ENCODE results near the gene KIFC3. TPM values are rescaled to one million over a fixed set of nuclear protein-coding genes. Genes with fewer than 3 reads are reported as not detected.

The KIFC3 gene
- total RNA-seq, 2 experiments from 2014 or later = 0.53 TPM; not detected in 1

DNA sequence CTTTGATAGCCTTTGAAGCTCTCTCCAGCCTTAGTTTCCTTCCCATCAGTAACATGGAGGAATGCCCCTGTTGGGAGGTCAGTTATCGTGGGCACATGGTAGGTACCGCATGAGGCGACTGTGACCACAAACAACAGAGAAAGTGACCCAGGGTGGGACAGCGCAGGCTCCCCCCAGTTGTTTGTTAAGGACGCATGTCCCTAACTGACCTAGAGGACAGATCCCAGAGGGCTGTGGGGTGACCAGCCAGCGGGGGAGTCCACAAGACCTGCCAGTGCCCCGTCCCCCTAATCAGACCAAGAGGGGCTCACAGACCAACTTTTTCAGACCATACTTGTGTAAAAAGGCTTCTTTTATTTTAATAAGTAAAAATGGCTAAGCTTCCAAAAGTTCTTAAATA is 44.4 kb downstream of the KIFC3 start:
- no peak for ATAC-seq
- Mint-ChIP-seq H3K27ac (no peak overlapping the region), H3K27me3 (ENCODE audit: low read depth) (no peaks in the 10 kb centered on the region), H3K4me1 (ENCODE audit: low read depth) (peaks cover 2% of the 10 kb centered on the region), H3K9me3 (ENCODE audit: insufficient read depth) (no peaks in the 10 kb centered on the region), H3K4me3 (no peak overlapping the region), H3K36me3 (ENCODE audit: low read depth) (peaks cover 3% of the 10 kb centered on the region)
- DNase-seq = no peak
- CTCF ChIA-PET = interaction anchor here (0.9 to 3.4 kb wide), 6 partner anchors 12 to 181 kb away, joined by 3 to 21 read pairs (median 4); no protein-coding TSS in a partner anchor
- POLR2A ChIA-PET = no interaction called here

DNA sequence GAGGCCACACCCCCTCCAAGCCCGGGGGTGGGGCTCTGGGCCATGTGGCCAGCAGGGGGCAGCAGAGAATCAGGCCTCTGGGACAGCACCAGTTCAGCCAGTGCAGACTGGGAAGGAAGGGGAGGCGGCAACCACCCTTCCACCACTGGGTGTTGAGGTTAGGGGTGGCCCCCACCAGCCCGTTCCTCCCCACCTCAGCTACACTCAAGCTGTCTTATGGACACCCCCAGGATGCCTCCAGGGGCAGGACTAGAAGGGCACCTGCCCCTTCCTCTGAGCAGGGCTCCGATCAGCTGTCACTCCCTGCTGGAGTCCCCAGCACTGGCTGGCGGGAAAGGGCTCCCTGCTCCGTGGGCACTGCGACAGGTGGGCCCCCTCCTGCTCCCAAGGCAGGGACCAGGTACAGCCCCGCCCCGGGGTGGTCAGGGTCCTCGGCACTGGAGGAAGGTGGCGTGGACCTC is 44.9 kb downstream of the KIFC3 start:
- H3K9me3 Mint-ChIP-seq (ENCODE audit: insufficient read depth) = no peaks in the 10 kb centered on the region
- DNase-seq (peak; percentile 91), ATAC-seq (peak; percentile 94)
- H3K36me3 Mint-ChIP-seq (ENCODE audit: low read depth) = peaks cover 3% of the 10 kb centered on the region
- peaks cover 2% of the 10 kb centered on the region for H3K4me1 Mint-ChIP-seq (ENCODE audit: low read depth)
- ChIA-PET POLR2A (no interaction called here), CTCF (interaction anchor here (0.6 to 3.4 kb wide), 13 partner anchors 12 to 247 kb away, joined by 3 to 21 read pairs (median 4); partner anchors contain the start of gene KATNB1)
- H3K27ac Mint-ChIP-seq = no peak overlapping the region
- no peak overlapping the region for H3K4me3 Mint-ChIP-seq
- no peaks in the 10 kb centered on the region for H3K27me3 Mint-ChIP-seq (ENCODE audit: low read depth)

DNA sequence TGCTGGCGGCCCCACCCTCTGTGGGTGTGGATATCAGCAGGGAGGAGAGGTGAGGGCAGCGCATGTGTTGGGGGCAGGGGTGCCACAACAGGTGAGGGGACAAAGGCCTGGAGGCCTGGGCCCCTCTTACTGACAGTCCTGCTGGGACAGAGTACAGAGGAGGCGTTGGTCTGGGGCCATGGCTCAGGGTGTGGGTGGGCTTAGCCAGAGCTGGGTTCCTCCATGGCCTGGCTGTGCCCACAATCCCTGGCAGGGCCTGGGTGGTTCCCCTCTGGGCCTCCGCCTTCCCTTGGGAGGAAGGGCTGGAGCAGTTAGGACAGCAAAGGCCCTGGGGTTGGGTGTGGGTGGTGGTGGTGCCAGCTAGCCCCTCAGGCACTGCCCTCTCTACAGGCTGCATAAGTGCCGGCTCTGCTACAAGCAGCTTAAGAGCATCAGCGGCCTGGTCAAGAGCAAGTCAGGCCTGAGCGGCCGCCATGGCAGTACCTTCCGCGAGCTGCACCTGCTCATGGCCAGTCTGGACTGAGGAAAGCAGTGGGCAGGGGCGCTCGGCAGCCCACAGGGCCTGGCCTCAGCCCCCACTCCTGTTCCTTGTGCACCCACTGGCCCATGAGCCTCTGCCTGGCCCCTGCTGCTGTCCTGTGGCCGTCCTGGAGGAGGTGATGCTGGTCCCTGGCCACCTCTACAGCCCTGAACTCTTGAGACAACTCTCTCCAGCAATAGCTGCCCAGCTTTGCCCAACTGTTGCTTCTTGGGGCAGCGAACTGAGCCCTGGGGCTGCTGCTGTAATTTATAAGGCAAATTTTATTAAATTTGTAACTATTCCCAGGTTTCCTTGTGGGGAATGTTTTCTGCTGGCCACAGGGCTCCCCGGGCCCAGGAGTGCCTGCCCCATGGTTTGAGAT is 45.6 kb downstream of the KIFC3 start:
- Mint-ChIP-seq H3K4me1 (ENCODE audit: low read depth) (peaks cover 2% of the 10 kb centered on the region), H3K27me3 (ENCODE audit: low read depth) (no peaks in the 10 kb centered on the region), H3K4me3 (no peak overlapping the region), H3K9me3 (ENCODE audit: insufficient read depth) (no peaks in the 10 kb centered on the region), H3K36me3 (ENCODE audit: low read depth) (peaks cover 3% of the 10 kb centered on the region), H3K27ac (no peak overlapping the region)
- DNase-seq (no peak), ATAC-seq (no peak)
- POLR2A ChIA-PET = interaction anchor here (1.1 kb wide), 1 partner anchor 180 kb away, joined by 3 read pairs; no protein-coding TSS in a partner anchor
- CTCF ChIA-PET = interaction anchor here (0.6 to 3.4 kb wide), 16 partner anchors 11 to 248 kb away, joined by 3 to 21 read pairs (median 3); partner anchors contain the start of gene KATNB1

DNA sequence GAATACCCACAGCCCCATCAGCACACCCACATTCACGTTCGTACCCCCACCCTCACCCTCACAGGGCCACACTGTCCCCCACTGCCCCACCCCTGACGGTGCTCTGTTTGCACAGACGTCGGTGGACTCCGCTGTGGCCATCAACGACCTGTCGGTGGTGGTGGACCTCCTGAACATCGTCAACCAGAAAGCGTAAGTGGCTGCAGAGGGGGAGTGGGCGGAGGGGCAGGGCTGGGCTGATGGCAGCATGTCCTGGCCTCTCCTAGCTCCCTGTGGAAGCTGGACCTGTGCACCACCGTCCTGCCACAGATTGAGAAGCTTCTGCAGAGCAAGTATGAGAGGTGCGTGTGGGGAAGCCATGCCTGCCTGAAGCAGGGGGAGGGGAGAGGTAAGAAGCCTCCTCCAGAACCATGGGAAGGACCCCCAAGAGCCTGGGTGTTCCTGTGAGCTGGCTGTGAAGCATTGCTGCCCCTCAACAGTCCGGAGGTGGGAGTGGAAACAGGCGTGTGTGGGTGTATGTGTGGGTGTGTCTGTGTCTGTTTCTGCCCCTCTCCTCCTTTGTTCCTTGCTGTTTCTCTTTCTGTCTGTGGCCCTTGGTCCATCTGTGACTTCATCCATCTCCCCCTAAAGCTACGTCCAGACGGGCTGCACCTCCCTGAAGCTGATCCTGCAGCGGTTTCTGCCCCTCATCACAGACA is 46.4 kb downstream of the KIFC3 start:
- no peaks in the 10 kb centered on the region for H3K9me3 Mint-ChIP-seq (ENCODE audit: insufficient read depth)

DNA sequence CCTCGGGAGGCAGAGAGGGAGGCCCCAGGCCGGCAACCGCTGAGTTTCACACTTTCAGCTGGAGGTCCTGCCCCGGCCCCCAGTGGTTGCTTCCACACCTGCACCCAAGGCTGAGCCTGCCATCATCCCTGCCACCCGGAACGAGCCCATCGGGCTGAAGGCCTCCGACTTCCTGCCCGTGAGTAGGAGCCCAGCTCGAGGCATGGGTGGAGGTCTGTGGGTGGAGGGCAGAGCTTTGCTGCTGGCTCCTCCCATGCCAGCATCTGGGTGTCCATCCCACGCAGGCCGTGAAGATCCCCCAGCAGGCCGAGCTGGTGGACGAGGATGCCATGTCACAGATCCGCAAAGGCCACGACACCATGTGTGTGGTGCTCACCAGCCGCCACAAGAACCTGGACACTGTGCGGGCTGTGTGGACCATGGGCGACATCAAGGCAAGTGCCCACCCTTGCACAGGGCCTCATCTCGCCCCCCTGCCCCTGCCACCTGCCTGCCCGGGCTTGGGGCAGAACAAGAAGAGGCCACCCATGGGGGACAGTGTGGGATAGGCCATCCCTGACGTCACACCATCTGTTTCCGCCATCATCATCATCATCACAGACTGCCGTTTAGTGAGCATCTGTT is 47.1 kb downstream of the KIFC3 start:
- ChIA-PET CTCF (interaction anchor here (3.4 kb wide), 1 partner anchor 179 kb away, joined by 21 read pairs; no protein-coding TSS in a partner anchor), POLR2A (interaction anchor here (1.1 kb wide), 1 partner anchor 179 kb away, joined by 3 read pairs; no protein-coding TSS in a partner anchor)
- Mint-ChIP-seq H3K4me3 (no peak overlapping the region), H3K27ac (no peak overlapping the region), H3K4me1 (ENCODE audit: low read depth) (peaks cover 2% of the 10 kb centered on the region), H3K27me3 (ENCODE audit: low read depth) (no peaks in the 10 kb centered on the region), H3K9me3 (ENCODE audit: insufficient read depth) (no peaks in the 10 kb centered on the region), H3K36me3 (ENCODE audit: low read depth) (peaks cover 3% of the 10 kb centered on the region)
- ATAC-seq (no peak), DNase-seq (no peak)

More for the DNA sequence above, 46.4 kb downstream of the KIFC3 start:
- ChIA-PET CTCF (interaction anchor here (0.9 to 3.4 kb wide), 9 partner anchors 12 to 179 kb away, joined by 3 to 21 read pairs (median 4); partner anchors contain the start of gene KATNB1), POLR2A (interaction anchor here (1.1 kb wide), 1 partner anchor 179 kb away, joined by 3 read pairs; no protein-coding TSS in a partner anchor)
- Mint-ChIP-seq H3K27me3 (ENCODE audit: low read depth) (no peaks in the 10 kb centered on the region), H3K4me1 (ENCODE audit: low read depth) (peaks cover 2% of the 10 kb centered on the region), H3K36me3 (ENCODE audit: low read depth) (peaks cover 3% of the 10 kb centered on the region), H3K27ac (no peak overlapping the region), H3K4me3 (no peak overlapping the region)
- no peak for DNase-seq
- ATAC-seq = no peak

DNA sequence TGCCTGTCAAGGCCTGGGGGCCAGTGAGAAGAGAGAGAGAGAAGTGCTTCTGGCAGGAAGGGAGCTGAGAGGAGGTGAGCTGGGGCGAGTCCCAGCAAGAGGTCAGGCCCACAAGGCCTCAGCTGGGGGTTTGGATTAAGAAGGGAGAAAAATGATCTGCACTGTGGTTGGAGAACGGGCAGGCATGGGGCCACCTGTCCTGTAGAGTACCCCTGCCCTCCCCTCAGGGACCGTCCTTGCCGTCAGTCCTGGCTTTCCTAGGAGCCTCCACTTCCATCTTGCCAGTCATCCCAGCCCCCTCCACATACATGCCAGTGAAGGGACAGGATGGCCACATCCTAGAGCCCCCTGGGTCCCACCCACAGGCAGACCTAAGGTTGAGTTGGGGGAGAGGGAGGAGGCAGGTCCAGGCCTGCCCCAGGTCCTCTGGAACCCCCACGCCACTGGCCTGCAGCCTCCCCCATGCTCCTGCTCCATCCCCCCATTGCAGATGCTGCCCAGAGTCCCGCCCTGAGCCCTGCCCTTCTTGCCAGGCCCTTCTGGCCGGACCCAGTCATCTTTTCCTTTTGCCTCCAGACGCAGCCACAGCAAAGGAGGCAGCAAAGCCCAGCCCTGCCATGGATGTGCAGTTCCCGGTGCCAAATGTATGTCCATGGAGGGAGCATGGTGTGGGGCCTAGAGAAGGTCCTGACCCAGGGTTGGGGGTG is 47.8 kb downstream of the KIFC3 start:
- no peak for DNase-seq
- H3K36me3 Mint-ChIP-seq (ENCODE audit: low read depth) = peaks cover 3% of the 10 kb centered on the region
- H3K9me3 Mint-ChIP-seq (ENCODE audit: insufficient read depth) = no peaks in the 10 kb centered on the region
- ChIA-PET CTCF (no interaction called here), POLR2A (no interaction called here)
- no peak for ATAC-seq
- H3K27ac Mint-ChIP-seq = peak overlapping the region; percentile 22
- no peaks in the 10 kb centered on the region for H3K27me3 Mint-ChIP-seq (ENCODE audit: low read depth)
- H3K4me3 Mint-ChIP-seq = no peak overlapping the region
- peaks cover 2% of the 10 kb centered on the region for H3K4me1 Mint-ChIP-seq (ENCODE audit: low read depth)

DNA sequence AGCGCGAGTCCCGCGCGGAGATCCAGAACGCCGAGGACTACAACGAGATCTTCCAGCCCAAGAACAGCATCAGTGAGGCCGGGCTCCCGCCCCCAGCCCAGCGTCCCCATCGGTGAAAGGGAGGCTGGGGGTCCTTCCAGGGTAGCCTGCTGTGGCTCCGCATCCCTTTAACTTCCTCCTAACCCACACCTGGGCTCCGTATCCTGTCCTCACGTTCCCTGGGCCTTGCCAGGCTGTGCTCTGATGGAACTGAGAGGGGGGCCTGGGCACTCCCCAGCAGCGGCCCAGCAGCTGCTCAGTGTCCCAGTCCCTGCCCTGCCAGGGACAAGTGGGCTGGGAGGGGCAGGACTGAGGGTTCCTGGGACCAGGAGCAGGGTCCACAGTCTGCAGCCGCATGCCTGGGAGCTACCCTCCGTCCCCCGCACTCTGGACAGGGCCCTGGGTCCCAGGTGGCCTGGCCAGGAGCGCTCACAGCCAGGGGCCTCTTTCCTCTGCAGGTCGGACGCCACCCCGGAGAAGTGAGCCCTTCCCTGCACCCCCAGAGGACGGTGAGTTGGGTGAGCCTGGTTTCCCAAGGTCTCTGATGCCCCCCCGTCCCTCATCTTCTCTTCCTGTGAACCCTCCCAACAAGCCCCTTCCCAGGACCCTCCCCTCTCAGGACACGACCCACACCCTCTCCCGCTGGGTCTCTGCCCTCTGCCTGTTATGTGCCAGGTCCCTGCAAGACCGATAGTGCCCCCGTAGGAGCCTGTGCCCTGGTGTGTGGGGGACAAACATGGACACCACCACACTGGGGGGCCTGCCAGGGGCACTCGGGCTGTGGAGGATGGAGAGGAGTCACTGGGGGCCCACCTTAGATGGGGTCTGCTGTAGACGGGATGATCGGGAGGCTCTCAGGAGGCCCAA is 48.6 kb downstream of the KIFC3 start:
- ChIA-PET POLR2A (no interaction called here), CTCF (no interaction called here)
- no peak for ATAC-seq
- H3K9me3 Mint-ChIP-seq (ENCODE audit: insufficient read depth) = no peaks in the 10 kb centered on the region
- no peaks in the 10 kb centered on the region for H3K27me3 Mint-ChIP-seq (ENCODE audit: low read depth)
- peak overlapping the region; percentile 22 for H3K27ac Mint-ChIP-seq
- H3K36me3 Mint-ChIP-seq (ENCODE audit: low read depth) = peaks cover 3% of the 10 kb centered on the region
- peaks cover 2% of the 10 kb centered on the region for H3K4me1 Mint-ChIP-seq (ENCODE audit: low read depth)
- no peak for DNase-seq
- H3K4me3 Mint-ChIP-seq = no peak overlapping the region

DNA sequence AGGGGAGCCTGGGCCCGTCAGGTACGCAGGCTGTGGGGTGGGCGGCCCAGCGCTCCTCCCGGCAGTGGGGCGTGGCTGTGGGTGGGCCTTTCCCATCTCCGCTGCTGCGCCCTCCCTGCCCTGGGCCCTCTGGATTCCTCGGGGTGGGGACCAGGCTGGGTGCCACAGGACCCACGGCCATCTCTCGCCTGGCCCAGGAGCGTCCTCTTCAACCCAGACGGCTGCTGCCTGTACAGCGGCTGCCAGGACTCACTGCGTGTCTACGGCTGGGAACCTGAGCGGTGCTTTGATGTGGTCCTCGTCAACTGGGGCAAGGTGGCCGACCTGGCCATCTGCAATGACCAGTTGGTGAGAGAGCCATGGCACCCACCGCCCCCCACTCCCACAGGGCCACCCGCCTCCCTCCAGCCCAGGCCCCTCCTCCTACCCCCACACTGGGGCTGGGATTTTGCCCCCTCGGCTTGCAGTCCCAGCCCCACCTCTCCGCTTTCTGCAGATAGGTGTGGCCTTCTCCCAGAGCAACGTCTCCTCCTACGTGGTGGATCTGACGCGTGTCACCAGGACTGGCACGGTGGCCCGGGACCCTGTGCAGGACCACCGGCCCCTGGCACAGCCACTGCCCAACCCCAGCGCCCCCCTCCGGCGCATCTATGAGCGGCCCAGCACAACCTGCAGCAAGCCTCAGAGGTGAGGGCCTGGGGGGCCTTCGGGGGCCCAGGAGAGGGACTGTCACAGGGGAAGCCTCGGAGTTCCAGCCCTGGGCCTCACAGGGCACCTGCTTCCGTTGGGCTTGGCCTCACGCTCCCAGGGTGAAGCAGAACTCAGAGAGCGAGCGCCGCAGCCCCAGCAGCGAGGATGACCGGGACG is 49.5 kb downstream of the KIFC3 start:
- no peak overlapping the region for H3K27ac Mint-ChIP-seq
- POLR2A ChIA-PET = no interaction called here
- DNase-seq = no peak
- H3K9me3 Mint-ChIP-seq (ENCODE audit: insufficient read depth) = no peaks in the 10 kb centered on the region
- CTCF ChIA-PET = no interaction called here
- H3K4me3 Mint-ChIP-seq = no peak overlapping the region
- H3K4me1 Mint-ChIP-seq (ENCODE audit: low read depth) = peaks cover 2% of the 10 kb centered on the region
- H3K36me3 Mint-ChIP-seq (ENCODE audit: low read depth) = peaks cover 3% of the 10 kb centered on the region
- no peak for ATAC-seq
- H3K27me3 Mint-ChIP-seq (ENCODE audit: low read depth) = no peaks in the 10 kb centered on the region

DNA sequence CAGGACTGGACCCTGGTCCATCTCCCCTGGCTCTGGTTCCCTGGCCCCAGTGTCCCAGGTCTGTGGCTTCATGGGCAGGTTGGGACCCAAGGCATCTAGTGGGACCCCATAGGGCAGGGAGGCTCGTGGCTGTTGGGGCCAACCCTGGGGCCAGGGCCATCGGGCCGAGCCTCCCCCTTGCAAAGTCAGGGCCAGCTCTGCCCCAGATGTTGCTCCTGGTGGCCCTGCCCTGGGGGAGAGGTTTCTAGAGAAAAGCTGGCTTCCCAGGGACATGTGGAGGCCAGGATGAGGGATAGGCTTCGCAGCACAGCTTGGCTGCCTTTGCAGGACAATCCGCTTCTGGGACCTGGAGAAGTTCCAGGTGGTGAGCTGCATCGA is 50.1 kb downstream of the KIFC3 start:
- ChIA-PET CTCF (no interaction called here), POLR2A (no interaction called here)
- DNase-seq = no peak
- no peaks in the 10 kb centered on the region for H3K4me1 Mint-ChIP-seq (ENCODE audit: low read depth)
- H3K36me3 Mint-ChIP-seq (ENCODE audit: low read depth) = peaks cover 3% of the 10 kb centered on the region
- ATAC-seq = no peak
- no peaks in the 10 kb centered on the region for H3K27me3 Mint-ChIP-seq (ENCODE audit: low read depth)
- no peaks in the 10 kb centered on the region for H3K9me3 Mint-ChIP-seq (ENCODE audit: insufficient read depth)
- H3K27ac Mint-ChIP-seq = no peak overlapping the region
- H3K4me3 Mint-ChIP-seq = no peak overlapping the region

All from activated CD8-positive, alpha-beta T cell treated with anti-CD3 and anti-CD28 coated beads, Interleukin-2, amount 10 ng/mL, durations not matched to agents 7 days and 5 days (primary cell).